ENCODE data around the gene UTP25. TPM values are rescaled to one million over a fixed set of nuclear protein-coding genes. Genes with fewer than 3 reads are reported as not detected.

UTP25 gene
- total RNA-seq, 1 donor from 2014 or later, result 7.4 TPM

GRCh38 chr1:209805341-209805781 is 22.4 kb upstream of the UTP25 start:
- Mint-ChIP-seq H3K4me1 (ENCODE audit: low read depth, unreplicated experiment) (peaks cover 41% of the 10 kb centered on the region), H3K4me3 (ENCODE audit: unreplicated experiment) (peak overlapping the region; percentile 89), H3K27me3 (ENCODE audit: low read depth, unreplicated experiment) (no peaks in the 10 kb centered on the region), H3K27ac (ENCODE audit: unreplicated experiment) (peak overlapping the region; percentile 63), H3K36me3 (ENCODE audit: low read depth, unreplicated experiment) (peaks cover 2% of the 10 kb centered on the region), H3K9me3 (ENCODE audit: unreplicated experiment) (no peaks in the 10 kb centered on the region)
- no peak overlapping the region for H3K27ac ChIP-seq (ENCODE audit: low read depth, low read length)
- FAIRE-seq (no peak), DNase-seq (ENCODE audit: low read depth) (no peak)
- H3K4me1 ChIP-seq (ENCODE audit: insufficient read depth, low read length), result peaks cover 25% of the 10 kb centered on the region
- H3K36me3 ChIP-seq (ENCODE audit: insufficient read depth, low read length), result no peaks in the 10 kb centered on the region
- H2AFZ ChIP-seq (ENCODE audit: low read depth, low read length), result no peak overlapping the region
- no peaks in the 10 kb centered on the region for H3K27me3 ChIP-seq (ENCODE audit: insufficient read depth, low read length)
- no peak for TF ChIP-seq CTCF (IDR thresholded peaks at IDR 0.05; ENCODE audit: insufficient read depth, low read depth, low read length)
- TF ChIP-seq EZH2 (IDR thresholded peaks at IDR 0.05; ENCODE audit: insufficient read depth, low read length), result no peak
- no peaks in the 10 kb centered on the region for H3K9me3 ChIP-seq (ENCODE audit: insufficient read depth, low read depth, low read length)
- H3K9ac ChIP-seq (ENCODE audit: low read length), result no peak overlapping the region
- no peaks in the 10 kb centered on the region for H4K20me1 ChIP-seq (ENCODE audit: insufficient read depth, low read length)
- H3K4me3 ChIP-seq (ENCODE audit: insufficient read depth, low read depth, low read length), result no peak overlapping the region
- H3K4me2 ChIP-seq (ENCODE audit: low read length), result peak overlapping the region; percentile 88
- no peaks in the 10 kb centered on the region for H3K79me2 ChIP-seq (ENCODE audit: insufficient read depth, low read length)

- H4K20me1 ChIP-seq (ENCODE audit: insufficient read depth, low read length), result no peaks in the 10 kb centered on the region
- peak within 1 kb of the TSS; percentile 55 for H3K9ac ChIP-seq (ENCODE audit: low read length)
- FAIRE-seq, result no peak
These were observed 21.7 kb upstream of the UTP25 start, which contains the start of gene IRF6 for GRCh38 chr1:209805875-209806760. Gene IRF6 (minus strand): TSS chr1:209806142. CDS start chr1:209801413, 4,729 bp downstream.

More at GRCh38 chr1:209805875-209806760, 21.7 kb upstream of the UTP25 start, which contains the start of gene IRF6:
- H3K36me3 ChIP-seq (ENCODE audit: insufficient read depth, low read length), result no peaks in the 10 kb centered on the region
- no peaks in the 10 kb centered on the region for H3K27me3 ChIP-seq (ENCODE audit: insufficient read depth, low read length)
- H3K4me1 ChIP-seq (ENCODE audit: insufficient read depth, low read length), result peaks cover 25% of the 10 kb centered on the region
- H3K9me3 ChIP-seq (ENCODE audit: insufficient read depth, low read depth, low read length), result no peaks in the 10 kb centered on the region
- DNase-seq (ENCODE audit: low read depth), result peak; percentile 64
- H3K79me2 ChIP-seq (ENCODE audit: insufficient read depth, low read length), result no peaks in the 10 kb centered on the region
- peak within 1 kb of the TSS; percentile 51 for H3K4me3 ChIP-seq (ENCODE audit: insufficient read depth, low read depth, low read length)
- TF ChIP-seq EZH2 (IDR thresholded peaks at IDR 0.05; ENCODE audit: insufficient read depth, low read length) (no peak), CTCF (IDR thresholded peaks at IDR 0.05; ENCODE audit: insufficient read depth, low read depth, low read length) (no peak)
- Mint-ChIP-seq H3K27ac (ENCODE audit: unreplicated experiment) (peak within 1 kb of the TSS; percentile 99), H3K9me3 (ENCODE audit: unreplicated experiment) (no peaks in the 10 kb centered on the region), H3K27me3 (ENCODE audit: low read depth, unreplicated experiment) (no peaks in the 10 kb centered on the region), H3K4me3 (ENCODE audit: unreplicated experiment) (peak within 1 kb of the TSS; percentile 89), H3K36me3 (ENCODE audit: low read depth, unreplicated experiment) (peaks cover 2% of the 10 kb centered on the region), H3K4me1 (ENCODE audit: low read depth, unreplicated experiment) (peaks cover 40% of the 10 kb centered on the region)
- H3K27ac ChIP-seq (ENCODE audit: low read depth, low read length), result peak within 1 kb of the TSS; percentile 36
- peak within 1 kb of the TSS; percentile 86 for H2AFZ ChIP-seq (ENCODE audit: low read depth, low read length)
- peak within 1 kb of the TSS; percentile 88 for H3K4me2 ChIP-seq (ENCODE audit: low read length)

All from astrocyte (in vitro differentiated cells and primary cell).